ENCODE measurements around the gene SEC14L5. TPM values are rescaled to one million over a fixed set of nuclear protein-coding genes. Genes with fewer than 3 reads are reported as not detected.

SEC14L5 gene
- total and polyA plus RNA-seq, 10 of the 15 experiments (the other 5 are each of a cell fraction or from before 2014, with no cell fraction given) = 0.01 TPM; not detected in 9

DNA sequence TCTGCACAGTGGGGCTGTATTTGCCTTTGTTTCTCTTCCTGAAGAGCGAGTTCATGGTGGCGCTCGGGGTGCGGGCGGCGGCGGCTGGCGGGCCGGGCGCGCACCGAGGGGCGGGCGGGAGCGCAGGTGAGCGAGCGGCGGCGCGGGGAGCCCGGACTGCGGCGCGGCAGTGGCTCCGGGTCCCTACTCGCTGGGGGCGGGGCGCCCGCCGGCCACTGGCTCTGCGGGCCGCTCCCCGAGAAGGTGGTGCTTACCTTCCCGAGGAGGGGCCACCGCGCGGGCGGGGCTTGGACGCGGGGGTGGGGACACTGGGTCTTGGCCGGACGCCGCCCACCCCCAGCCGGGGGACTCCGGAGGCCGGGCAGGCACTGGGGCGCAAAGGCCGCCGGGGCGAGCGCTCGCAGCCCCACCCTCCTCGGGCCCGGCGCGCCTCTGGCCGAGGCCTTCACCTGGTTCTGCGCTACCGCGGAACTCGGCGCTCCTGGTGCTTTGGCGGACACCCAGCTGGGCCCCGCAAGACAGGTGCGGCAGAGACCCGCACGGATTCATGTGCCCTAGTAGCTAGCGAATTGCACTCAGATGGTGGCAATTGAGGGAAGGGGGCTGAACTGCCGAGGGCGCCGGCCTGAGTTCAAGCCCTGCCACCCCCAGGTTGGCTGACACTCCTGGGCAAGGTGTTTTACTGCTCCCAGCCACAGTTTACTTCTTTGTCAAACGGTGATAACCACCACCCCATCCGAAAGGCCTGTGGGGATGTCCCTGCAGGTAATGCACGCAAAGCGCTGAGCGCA lies 20.9 kb upstream of the SEC14L5 start, which contains the start of gene PPL:
Gene PPL (minus strand): TSS at position 158 of the 791 bp plus-strand sequence. CDS start 103 bp downstream, at position 55.
- H3K36me3 ChIP-seq (ENCODE audit: control insufficient read depth in 2 of 2, insufficient read depth in 2 of 2, low read length in 1 of 2) = no peaks in the 10 kb centered on the region
- no peak within 1 kb of the TSS for H2AFZ ChIP-seq (ENCODE audit: control insufficient read depth, low read depth, low read length)
- H3K9me3 ChIP-seq (replicated peaks; ENCODE audit: control insufficient read depth, insufficient read depth, low read length) = no peaks in the 10 kb centered on the region
- ChIA-PET CTCF (no interaction called here), SMC1A (ENCODE audit: uncharacterized antibody, unreplicated experiment) (no interaction called here), POLR2A (no interaction called here), RAD21 (ENCODE audit: unreplicated experiment) (no interaction called here)
- H3K27me3 ChIP-seq (replicated peaks in 1 of 2; ENCODE audit: control insufficient read depth in 2 of 2, insufficient read depth in 2 of 2, low read length in 1 of 2) = peaks cover 2 to 12% of the 10 kb centered on the region in 2 experiments; a peak in 3 of 4 replicates
- H3K27ac ChIP-seq (ENCODE audit: control insufficient read depth, insufficient read depth) = no peak within 1 kb of the TSS
- H3K9ac ChIP-seq (ENCODE audit: control insufficient read depth, insufficient read depth, low read length) = no peak within 1 kb of the TSS
- H3K4me2 ChIP-seq (ENCODE audit: control insufficient read depth, insufficient read depth) = peak within 1 kb of the TSS; percentile 71
- WGBS (ENCODE audit: insufficient coverage, insufficient replicate concordance, low lambda C conversion rate, missing lambda C conversion rate) = 25% methylated on average over 49 of the region's 76 CpGs
- H3K4me1 ChIP-seq (ENCODE audit: control insufficient read depth, insufficient read depth, low read length) = no peaks in the 10 kb centered on the region
- DNase-seq (ENCODE audit: low read depth, low spot score) (no peak), FAIRE-seq (no peak), ATAC-seq (peak; percentile 81)
- no TSS peak for BruUV-seq (replicated peaks)
- 0 out of 2 replicates have a peak within 1 kb of the TSS, but pooled peaks have one; percentile 32 for H3K4me3 ChIP-seq
- H4K20me1 ChIP-seq (ENCODE audit: control insufficient read depth, insufficient read depth) = no peaks in the 10 kb centered on the region; the same call in 1 of the 2 replicates
- in situ Hi-C loops (cut with MboI) = no loop called here
- TF ChIP-seq SMAD1 (IDR thresholded peaks at IDR 0.05; ENCODE audit: low read depth, partially characterized antibody) (no peak), SUPT20H (IDR thresholded peaks at IDR 0.05; ENCODE audit: borderline replicate concordance, control insufficient read depth, low read depth, low read length) (no peak), KDM1A (IDR thresholded peaks at IDR 0.05; ENCODE audit: borderline replicate concordance) (no peak), CBX3 (IDR thresholded peaks at IDR 0.05; ENCODE audit: borderline replicate concordance, low read depth) (no peak), POU2F2 (IDR thresholded peaks at IDR 0.05; ENCODE audit: borderline replicate concordance, low read depth, low read length) (no peak), RFX5 (IDR thresholded peaks at IDR 0.05; ENCODE audit: low read depth, low read length) (no peak)
- intact Hi-C loops (cut with micrococcal nuclease; ENCODE audit: unreplicated experiment) = no loop called here
- no peaks in the 10 kb centered on the region for H3K79me2 ChIP-seq (ENCODE audit: control insufficient read depth, insufficient read depth, low read length)

Measured in GM12878 (cell line).